ENCODE data around the gene ZNF507.

- TF ChIP-seq EZH2 (IDR thresholded peaks at IDR 0.05; ENCODE audit: low read depth), result no peak
- TF ChIP-seq CTCF (conservative IDR thresholded peaks at IDR 0.05), result no peak
Measured at GRCh38 chr19:32361574-32362317, 16.3 kb downstream of the ZNF507 start.
